GM12878 (cell line): Measurements from ENCODE around the gene XYLB. TPM values are rescaled to one million over a fixed set of nuclear protein-coding genes. Genes with fewer than 3 reads are reported as not detected.

Source experiments
- ATAC-seq: fragments of 200-7000 bp; cut with Tn5 transposase; 3 replicates; pipeline ENCODE4 v1.9.1; 2020; ENCODE audit warnings: mild to moderate bottlenecking, moderate library complexity
- BruUV-seq: library from RNA; stranded (reverse); fragments of 400-500 nt; replicated peaks from 2 replicates; lab custom pipeline; 2021; lab: Mats Ljungman, UMichigan
- CTCF ChIA-PET: fragments of 300-600 bp; sonication (Branson Sonifier 250); formaldehyde crosslinking; extraction: SDS; loops from one replicate; lab custom pipeline; 2021; ENCODE audit warnings: inconsistent platforms; lab: Yijun Ruan, JAX
- POLR2A ChIA-PET: fragments of 350-600 bp; formaldehyde crosslinking; extraction: SDS; loops from one replicate; lab custom pipeline; 2021; ENCODE audit warnings: inconsistent platforms; lab: Charles Lee
- RAD21 ChIA-PET: fragments of 300-600 bp; sonication (Branson Sonifier 250); formaldehyde crosslinking; loops from one replicate; lab custom pipeline; 2023; ENCODE audit warnings: antibody characterized with exemption; ENCODE audit not compliant: unreplicated experiment; lab: Charles Lee
- SMC1A ChIA-PET: fragments of 300-600 bp; sonication (Branson Sonifier 250); formaldehyde crosslinking; loops from one replicate; lab custom pipeline; 2023; ENCODE audit not compliant: unreplicated experiment, uncharacterized antibody; lab: Charles Lee
- DNase-seq: peaks from one replicate; pipeline ENCODE4 v3.0.0-alpha.2; 2011; ENCODE audit warnings: low read depth, low spot score
- FAIRE-seq: peaks from 3 replicates; lab custom pipeline; 2011; peaks lifted over from hg19 to GRCh38; lab: Jason Lieb, UNC
- H2AFZ ChIP-seq: 2 replicates; pipeline ENCODE4 v1.6.0; 2011; ENCODE audit warnings: low read depth, low read length, control low read depth; ENCODE audit not compliant: control insufficient read depth
- H3K27ac ChIP-seq: 2 replicates; pipeline ENCODE4 v1.5.1; 2011; ENCODE audit warnings: control low read depth; ENCODE audit not compliant: control insufficient read depth, insufficient read depth
- H3K27me3 ChIP-seq, 2 experiments: replicated peaks in 1 of 2; 2 replicates each; pipeline versions ENCODE4 v1.6.0 to v1.6.1; 2011; ENCODE audit warnings: low read length in 1 of 2; ENCODE audit not compliant: control insufficient read depth in 2 of 2, insufficient read depth in 2 of 2
- H3K36me3 ChIP-seq, 2 experiments: 2 replicates each; pipeline ENCODE4 v1.5.1; 2011; ENCODE audit warnings: low read length in 1 of 2; ENCODE audit not compliant: control insufficient read depth in 2 of 2, insufficient read depth in 2 of 2
- H3K4me1 ChIP-seq: 2 replicates; pipeline ENCODE4 v1.6.1; 2011; ENCODE audit warnings: mild to moderate bottlenecking, low read length, moderate library complexity, mixed read lengths; ENCODE audit not compliant: control insufficient read depth, insufficient read depth
- H3K4me2 ChIP-seq: 2 replicates; pipeline ENCODE4 v1.6.0; 2011; ENCODE audit warnings: control low read depth; ENCODE audit not compliant: control insufficient read depth, insufficient read depth
- H3K4me3 ChIP-seq: fragments of 200-600 bp; sonication (generic); 2 replicates; pipeline ENCODE4 v1.5.1; 2016
- H3K79me2 ChIP-seq: 2 replicates; pipeline ENCODE4 v1.6.0; 2011; ENCODE audit warnings: low read length; ENCODE audit not compliant: control insufficient read depth, insufficient read depth
- H3K9ac ChIP-seq: 2 replicates; pipeline ENCODE4 v1.8.0; 2011; ENCODE audit warnings: low read length, control low read depth, mixed read lengths; ENCODE audit not compliant: control insufficient read depth, insufficient read depth
- H3K9me3 ChIP-seq: replicated peaks from 3 replicates; pipeline ENCODE4 v1.5.1; 2011; ENCODE audit warnings: mild to moderate bottlenecking, low read length; ENCODE audit not compliant: control insufficient read depth, insufficient read depth
- H4K20me1 ChIP-seq: 2 replicates; pipeline ENCODE4 v1.6.0; 2011; ENCODE audit not compliant: control insufficient read depth, insufficient read depth
- ATF2 ChIP-seq: IDR thresholded peaks from 2 replicates; pipeline ENCODE4 v1.6.1; 2012; ENCODE audit warnings: low read length, inconsistent platforms
- EGR1 ChIP-seq, 2 experiments: IDR thresholded peaks; 1 replicate in 1 of 2; 2 replicates in 1 of 2; pipeline ENCODE4 v1.6.1; 2011 to 2012; ENCODE audit warnings: low read depth in 2 of 2, low read length in 2 of 2, borderline replicate concordance in 1 of 2, mild to moderate bottlenecking in 1 of 2, moderate library complexity in 1 of 2
- GATAD2B ChIP-seq: fragments of 450-650 bp; conservative IDR thresholded peaks from 2 replicates; pipeline ENCODE4 v1.6.1; 2017; ENCODE audit warnings: low read depth, mild to moderate bottlenecking, moderate library complexity
- IKZF2 ChIP-seq, 2 experiments: fragments of 450-650 bp; IDR thresholded peaks; 2 replicates each; pipeline ENCODE4 v1.6.1; 2017; ENCODE audit warnings: mild to moderate bottlenecking in 2 of 2, moderate library complexity in 2 of 2
- MAX ChIP-seq: IDR thresholded peaks from 2 replicates; pipeline ENCODE4 v1.6.1; 2012; ENCODE audit warnings: low read depth, low read length, improper control_type of control experiment
- NFXL1 ChIP-seq: fragments of 450-650 bp; IDR thresholded peaks from 2 replicates; pipeline ENCODE4 v1.6.1; 2017; ENCODE audit warnings: antibody characterized with exemption, mild to moderate bottlenecking, borderline replicate concordance
- PRDM15 ChIP-seq: fragments of 450-650 bp; formaldehyde crosslinking; IDR thresholded peaks from 2 replicates; pipeline ENCODE4 v1.4.0; 2020; ENCODE audit warnings: mild to moderate bottlenecking, moderate library complexity
- RAD21 ChIP-seq: IDR thresholded peaks from 2 replicates; pipeline ENCODE4 v1.6.1; 2011; ENCODE audit warnings: mild to moderate bottlenecking, low read depth, low read length, moderate library complexity; ENCODE audit not compliant: insufficient read depth
- SPI1 ChIP-seq: IDR thresholded peaks from 2 replicates; pipeline ENCODE4 v1.6.1; 2011; ENCODE audit warnings: low read depth, mild to moderate bottlenecking, low read length, moderate library complexity, borderline replicate concordance; ENCODE audit not compliant: insufficient read depth
- TCF3 ChIP-seq: IDR thresholded peaks from 2 replicates; pipeline ENCODE4 v1.6.1; 2012; ENCODE audit warnings: low read depth, mild to moderate bottlenecking, low read length, borderline replicate concordance; ENCODE audit not compliant: insufficient read depth
- TCF7 ChIP-seq: IDR thresholded peaks from 2 replicates; pipeline ENCODE4 v1.6.1; 2014; ENCODE audit warnings: antibody characterized with exemption, borderline replicate concordance
- ZNF384 ChIP-seq: IDR thresholded peaks from 2 replicates; pipeline ENCODE4 v1.6.1; 2012; ENCODE audit warnings: low read depth, mild to moderate bottlenecking, low read length, improper control_type of control experiment, borderline replicate concordance
- WGBS: methylation state at CpG from one replicate; pipeline ENCODE4 v1.1.6; 2016; ENCODE audit warnings: low lambda C conversion rate; ENCODE audit not compliant: insufficient replicate concordance, insufficient coverage; ENCODE audit errors: missing lambda C conversion rate; 5-methylcytosine and 5-hydroxymethylcytosine counted together
- in situ Hi-C: fragments of 300-500 bp; cut with MboI; formaldehyde crosslinking; loops from 9 replicates; pipeline ENCODE4 v1.14.3; 2018; ENCODE audit warnings: mixed read lengths
- intact Hi-C: fragments of 100-400 bp; cut with micrococcal nuclease; formaldehyde crosslinking; loops from one replicate; pipeline ENCODE4 v1.14.2; 2022; ENCODE audit not compliant: unreplicated experiment
- polyA plus RNA-seq, 11 experiments: library from polyadenylated mRNA; depleted of rRNA in 4 of 11; unstranded in 6 of 11; stranded (reverse) in 5 of 11; fragments of >200 nt; fragmentation: Nextera tagmentation in 4 of 11; fragmentation: Illumina TruSeq in 1 of 11; extraction: Ambion mirVana in 4 of 11; extraction: Trizol in 1 of 11; gene quantifications; 1 replicate in 1 of 11; 2 replicates in 10 of 11; pipeline versions ENCODE4 v1.2.1 to v1.2.3, GENCODE V29; 2011 to 2016; ENCODE audit warnings: inconsistent platforms in 2 of 11, missing spikeins in 2 of 11, low read depth in 1 of 11
- total RNA-seq, 4 experiments: library from RNA; depleted of rRNA in 3 of 4; stranded (reverse); fragments of >200 nt in 3 of 4; fragmentation: Illumina TruSeq in 1 of 4; extraction: Trizol in 1 of 4; gene quantifications; 2 replicates each; pipeline versions ENCODE4 v1.2.1 to v1.2.3, GENCODE V29; 2013 to 2021
- TF ChIP-seq, protein P1 (sequence below): fragments of 450-650 bp; IDR thresholded peaks from 2 replicates; pipeline ENCODE4 v1.6.1; 2016; ENCODE audit warnings: mild to moderate bottlenecking
- TF ChIP-seq, protein P2 (sequence below): fragments of 150-350 bp; IDR thresholded peaks from 2 replicates; pipeline ENCODE4 v1.6.1; 2014; ENCODE audit warnings: mild to moderate bottlenecking, low read depth, low read length

XYLB gene
- total and polyA plus RNA-seq, 10 of the 15 experiments (the other 5 are each of a cell fraction or from before 2014, with no cell fraction given), result 0.60 to 6.1 (median 3.5) TPM

GRCh38 chr3:38369186-38369585, 22.6 kb downstream of the XYLB start:
- FAIRE-seq (no peak), ATAC-seq (no peak), DNase-seq (no peak)
- H3K27ac ChIP-seq, result no peak overlapping the region
- H3K36me3 ChIP-seq, result peaks cover 0 to 8% of the 10 kb centered on the region in 2 experiments; a peak in 2 of 4 replicates
- BruUV-seq, result no TSS peak
- H3K9me3 ChIP-seq, result no peaks in the 10 kb centered on the region
- in situ Hi-C loops (no loop called here), intact Hi-C loops (loop anchor here (5.0 kb wide), 1 partner anchor 113 kb away; no protein-coding TSS in a partner anchor)
- H3K4me1 ChIP-seq, result peaks cover 2% of the 10 kb centered on the region; the same call in 1 of the 2 replicates
- no peak overlapping the region for H2AFZ ChIP-seq
- no peak overlapping the region for H3K9ac ChIP-seq
- no peak overlapping the region for H3K4me2 ChIP-seq
- SMC1A ChIA-PET, result no interaction called here
- no peaks in the 10 kb centered on the region for H3K79me2 ChIP-seq
- RAD21 ChIA-PET, result no interaction called here
- CTCF ChIA-PET, result interaction anchor here (1.0 to 1.3 kb wide), 2 partner anchors 20 to 238 kb away, joined by 3 to 4 read pairs; no protein-coding TSS in a partner anchor
- H3K4me3 ChIP-seq, result no peak overlapping the region
- H4K20me1 ChIP-seq, result no peaks in the 10 kb centered on the region
- no peaks in the 10 kb centered on the region for H3K27me3 ChIP-seq
- WGBS, result 92% methylated on average over 3 of the region's 3 CpGs
- POLR2A ChIA-PET, result no interaction called here
- no peak for TF ChIP-seq SPI1
- no peak for TF ChIP-seq ATF2
- no peak for TF ChIP-seq TCF3
- TF ChIP-seq TCF7, result no peak
- TF ChIP-seq, protein P1, sequence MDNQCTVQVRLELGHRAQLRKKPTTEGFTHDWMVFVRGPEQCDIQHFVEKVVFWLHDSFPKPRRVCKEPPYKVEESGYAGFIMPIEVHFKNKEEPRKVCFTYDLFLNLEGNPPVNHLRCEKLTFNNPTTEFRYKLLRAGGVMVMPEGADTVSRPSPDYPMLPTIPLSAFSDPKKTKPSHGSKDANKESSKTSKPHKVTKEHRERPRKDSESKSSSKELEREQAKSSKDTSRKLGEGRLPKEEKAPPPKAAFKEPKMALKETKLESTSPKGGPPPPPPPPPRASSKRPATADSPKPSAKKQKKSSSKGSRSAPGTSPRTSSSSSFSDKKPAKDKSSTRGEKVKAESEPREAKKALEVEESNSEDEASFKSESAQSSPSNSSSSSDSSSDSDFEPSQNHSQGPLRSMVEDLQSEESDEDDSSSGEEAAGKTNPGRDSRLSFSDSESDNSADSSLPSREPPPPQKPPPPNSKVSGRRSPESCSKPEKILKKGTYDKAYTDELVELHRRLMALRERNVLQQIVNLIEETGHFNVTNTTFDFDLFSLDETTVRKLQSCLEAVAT, result no peak
- TF ChIP-seq EGR1 (IDR thresholded peaks at IDR 0.05; ENCODE audit: borderline replicate concordance in 1 of 2, low read depth in 2 of 2, low read length in 2 of 2), result no peak
- TF ChIP-seq GATAD2B, result no peak
- no peak for TF ChIP-seq IKZF2 (IDR thresholded peaks at IDR 0.05)
- TF ChIP-seq RAD21, result no peak
- no peak for TF ChIP-seq NFXL1
- no peak for TF ChIP-seq MAX
- no peak for TF ChIP-seq PRDM15 (CRISPR knock-in tag)
- no peak for TF ChIP-seq ZNF384
- TF ChIP-seq, protein P2, sequence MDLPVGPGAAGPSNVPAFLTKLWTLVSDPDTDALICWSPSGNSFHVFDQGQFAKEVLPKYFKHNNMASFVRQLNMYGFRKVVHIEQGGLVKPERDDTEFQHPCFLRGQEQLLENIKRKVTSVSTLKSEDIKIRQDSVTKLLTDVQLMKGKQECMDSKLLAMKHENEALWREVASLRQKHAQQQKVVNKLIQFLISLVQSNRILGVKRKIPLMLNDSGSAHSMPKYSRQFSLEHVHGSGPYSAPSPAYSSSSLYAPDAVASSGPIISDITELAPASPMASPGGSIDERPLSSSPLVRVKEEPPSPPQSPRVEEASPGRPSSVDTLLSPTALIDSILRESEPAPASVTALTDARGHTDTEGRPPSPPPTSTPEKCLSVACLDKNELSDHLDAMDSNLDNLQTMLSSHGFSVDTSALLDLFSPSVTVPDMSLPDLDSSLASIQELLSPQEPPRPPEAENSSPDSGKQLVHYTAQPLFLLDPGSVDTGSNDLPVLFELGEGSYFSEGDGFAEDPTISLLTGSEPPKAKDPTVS, result no peak
